Measurements from ENCODE around the gene GJC2.

Gene GJC2

DNA sequence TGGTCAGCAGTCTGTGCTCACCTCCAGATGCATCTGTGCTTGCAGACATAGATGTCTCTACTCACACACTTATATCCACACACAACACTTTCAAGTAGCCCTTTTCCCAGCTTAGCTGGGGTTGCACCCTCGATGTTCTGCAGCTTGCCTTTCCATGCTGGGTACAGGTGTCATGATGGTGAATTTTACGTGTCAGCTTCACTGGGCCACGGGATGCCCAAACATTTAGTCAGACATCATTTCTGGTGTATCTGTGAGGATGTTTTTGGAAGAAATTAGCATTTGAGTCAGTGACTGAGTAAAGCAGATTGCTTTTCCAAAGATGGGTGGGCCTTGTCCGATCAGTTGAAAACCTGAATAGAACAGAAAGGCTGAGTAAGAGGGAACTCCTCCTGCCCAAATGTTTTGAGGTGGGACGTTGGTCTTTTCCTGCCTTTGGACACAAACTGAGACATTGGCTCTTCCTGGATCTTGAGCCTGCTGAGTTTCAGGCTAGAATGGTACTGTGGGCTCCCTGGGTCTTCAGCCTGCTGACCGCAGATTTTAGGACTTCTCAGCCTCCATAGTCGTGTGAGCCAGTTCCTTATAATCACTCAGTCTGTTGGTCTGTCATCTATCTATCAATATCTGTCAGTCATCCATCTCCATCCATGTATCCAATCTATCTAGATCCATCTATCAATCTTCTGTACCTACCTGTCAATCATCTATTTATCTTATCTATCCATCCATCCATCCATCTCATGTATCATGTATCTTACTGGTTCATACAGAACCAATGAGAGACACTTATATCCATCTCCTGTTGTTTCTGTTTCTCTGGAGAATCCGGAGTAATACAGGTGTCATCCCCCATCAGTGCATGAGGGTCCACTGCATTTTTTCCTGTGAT lies 45.4 kb downstream of the GJC2 start:
- no peak for DNase-seq

- no peak for DNase-seq
Measured at GRCh38 chr1:228197555-228198147, 47.9 kb downstream of the GJC2 start.

- no peak for DNase-seq
Measured at GRCh38 chr1:228198977-228199590, 49.4 kb downstream of the GJC2 start.

DNA sequence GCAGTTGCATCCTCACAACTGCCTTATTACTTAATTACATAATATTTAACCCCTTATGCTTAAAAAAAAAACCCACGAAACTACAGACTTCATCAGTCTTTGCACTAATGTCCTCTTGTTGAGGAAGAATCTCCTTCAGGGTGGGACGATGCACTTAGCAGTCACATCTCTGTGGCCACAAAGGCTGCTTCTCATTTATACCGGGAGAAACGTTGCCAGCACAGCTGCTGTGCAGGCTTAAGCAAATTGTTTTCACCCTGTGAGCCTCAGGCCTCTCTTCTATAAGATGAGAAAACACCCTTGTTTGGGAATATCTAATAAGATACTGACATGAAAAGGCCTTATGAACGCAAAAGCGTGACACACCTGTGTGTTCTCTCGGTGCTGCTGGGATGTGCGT lies 55.2 kb downstream of the GJC2 start:
- no peak for DNase-seq

DNA sequence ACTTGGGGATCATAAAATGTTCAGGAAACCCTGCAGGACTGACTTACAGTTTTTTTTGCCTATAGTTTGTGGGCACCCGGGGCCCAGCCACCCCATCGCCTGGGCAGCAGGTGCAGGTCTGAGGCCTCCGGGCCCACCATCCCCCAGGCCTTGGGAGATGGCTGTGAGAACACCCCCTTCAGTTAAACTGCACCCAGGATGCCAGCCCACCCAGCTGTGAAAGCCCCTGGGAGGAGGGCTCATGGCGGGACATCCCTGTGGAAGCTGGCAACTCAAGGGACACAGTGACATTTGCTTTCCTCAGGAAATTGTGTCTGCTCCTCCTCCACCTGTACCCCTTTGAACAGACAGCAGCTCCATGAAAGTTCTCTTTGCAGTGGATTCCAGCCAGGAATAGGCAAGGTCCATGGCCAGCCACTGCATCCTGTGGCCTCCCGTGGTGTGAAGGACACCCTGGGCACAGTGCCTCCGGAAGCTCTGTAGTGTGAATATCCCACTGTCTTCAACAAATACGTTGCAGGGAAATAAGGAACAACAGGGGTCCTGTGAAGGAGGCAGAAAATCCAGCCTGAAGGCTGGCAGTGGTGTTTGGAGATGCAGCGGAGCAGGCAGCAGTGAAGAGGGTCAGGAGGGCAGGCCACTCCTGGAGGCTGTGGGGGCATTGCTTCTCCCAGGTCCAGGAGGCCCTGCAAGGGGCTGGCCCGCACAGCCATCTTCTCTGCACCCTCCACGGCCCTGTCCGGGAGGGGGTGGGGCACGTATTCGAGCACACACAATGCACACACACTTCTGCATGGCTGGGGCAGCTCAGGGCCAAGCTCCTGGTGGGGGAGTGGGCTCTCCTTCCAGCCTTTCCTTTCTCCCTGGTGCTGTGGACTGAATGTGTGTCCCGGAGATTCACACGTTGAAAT lies 56.1 kb downstream of the GJC2 start:
- no peak for DNase-seq

DNA sequence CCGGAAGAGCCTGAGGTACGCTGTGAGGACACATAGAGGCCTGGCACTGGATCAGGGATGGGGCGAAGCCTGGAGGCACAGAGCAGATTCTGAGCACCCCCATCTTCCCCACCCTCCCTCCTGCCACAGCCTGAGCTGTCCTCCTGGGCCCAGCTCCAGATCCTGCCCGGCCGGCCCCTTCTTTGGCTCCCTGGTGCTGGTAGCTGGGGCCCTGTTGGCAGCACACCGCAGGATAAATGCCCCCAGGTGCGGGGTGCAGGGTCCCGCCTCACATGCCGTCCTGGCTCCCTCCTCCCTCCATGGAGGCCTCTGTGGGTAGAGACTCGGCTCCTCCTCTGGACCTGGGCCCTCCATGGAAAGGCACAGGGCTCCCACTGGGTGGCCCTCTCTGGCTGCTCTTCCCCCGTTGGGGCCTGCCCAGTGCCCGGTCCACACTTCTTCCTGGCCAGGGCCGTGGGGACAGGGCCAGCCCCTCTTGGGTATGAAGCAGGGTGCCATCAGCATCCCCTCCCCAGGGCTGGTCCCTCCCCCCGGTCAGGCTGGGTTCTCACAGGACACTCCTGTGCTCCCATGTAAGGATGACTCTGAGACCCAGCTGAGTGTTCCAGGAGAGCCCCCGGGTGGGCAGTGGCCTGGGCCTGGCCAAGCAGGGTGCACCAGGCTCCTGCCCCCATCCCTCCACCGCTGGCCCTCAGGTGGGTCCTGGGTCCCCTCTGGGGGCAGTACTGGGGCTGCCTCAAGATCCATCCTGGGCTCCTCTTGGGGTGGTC lies 57.0 kb downstream of the GJC2 start:
- DNase-seq = no peak

- DNase-seq = no peak
Measured at GRCh38 chr1:228207381-228207810, 57.7 kb downstream of the GJC2 start.

DNA sequence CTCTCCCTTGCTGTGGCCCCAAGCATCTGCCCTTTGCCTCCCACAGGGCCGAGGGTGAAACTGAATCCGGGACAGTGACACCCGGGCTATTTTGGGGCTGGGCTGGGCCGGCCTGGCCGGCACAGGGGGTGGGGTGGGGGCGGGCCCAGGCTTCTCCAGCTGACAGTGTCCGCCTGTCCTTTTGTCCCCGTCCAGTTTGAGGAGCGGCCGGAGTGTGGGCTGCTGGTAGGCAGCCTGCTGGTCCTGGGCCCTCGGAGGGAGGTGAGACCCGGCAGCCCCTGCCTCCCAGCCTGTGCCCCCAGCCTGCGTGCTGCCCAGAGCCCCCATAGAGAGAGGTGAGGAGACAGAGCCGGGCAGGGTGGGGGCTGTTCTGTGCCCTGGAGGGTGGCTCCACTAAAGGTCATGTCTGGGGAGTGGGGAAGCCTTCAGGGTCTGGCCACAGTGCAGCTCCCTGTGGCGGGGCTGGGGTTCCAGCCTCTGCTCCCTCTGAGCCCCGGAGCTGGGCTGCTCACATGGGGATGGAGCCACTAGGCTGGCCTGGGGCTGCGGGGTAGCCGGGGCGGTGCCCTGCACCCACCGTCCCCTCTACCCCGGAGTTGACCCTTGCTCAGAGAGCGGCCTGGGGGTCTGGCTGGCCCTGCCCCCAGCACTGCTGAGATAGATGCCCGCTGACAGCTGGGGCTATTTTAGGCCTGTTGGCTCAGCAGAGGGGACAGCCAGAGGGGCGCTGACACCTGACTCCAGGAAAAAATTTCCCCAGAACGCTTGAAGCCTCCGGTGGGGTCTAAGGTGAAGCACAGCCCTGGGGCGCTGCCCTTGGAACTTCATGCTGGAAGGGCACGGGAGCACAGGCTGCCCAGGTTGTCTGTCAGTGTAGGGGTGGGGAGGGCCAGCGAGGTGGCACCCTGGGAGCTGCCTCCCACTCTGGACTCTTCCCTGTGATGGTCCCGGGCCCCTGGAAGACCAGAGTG lies 58.4 kb downstream of the GJC2 start, which contains the start of gene OBSCN:
OBSCN (plus strand) TSS at position 194 of the 971 bp plus-strand sequence. CDS start 3,740 bp downstream, outside the sequence.
- no peak for DNase-seq

DNA sequence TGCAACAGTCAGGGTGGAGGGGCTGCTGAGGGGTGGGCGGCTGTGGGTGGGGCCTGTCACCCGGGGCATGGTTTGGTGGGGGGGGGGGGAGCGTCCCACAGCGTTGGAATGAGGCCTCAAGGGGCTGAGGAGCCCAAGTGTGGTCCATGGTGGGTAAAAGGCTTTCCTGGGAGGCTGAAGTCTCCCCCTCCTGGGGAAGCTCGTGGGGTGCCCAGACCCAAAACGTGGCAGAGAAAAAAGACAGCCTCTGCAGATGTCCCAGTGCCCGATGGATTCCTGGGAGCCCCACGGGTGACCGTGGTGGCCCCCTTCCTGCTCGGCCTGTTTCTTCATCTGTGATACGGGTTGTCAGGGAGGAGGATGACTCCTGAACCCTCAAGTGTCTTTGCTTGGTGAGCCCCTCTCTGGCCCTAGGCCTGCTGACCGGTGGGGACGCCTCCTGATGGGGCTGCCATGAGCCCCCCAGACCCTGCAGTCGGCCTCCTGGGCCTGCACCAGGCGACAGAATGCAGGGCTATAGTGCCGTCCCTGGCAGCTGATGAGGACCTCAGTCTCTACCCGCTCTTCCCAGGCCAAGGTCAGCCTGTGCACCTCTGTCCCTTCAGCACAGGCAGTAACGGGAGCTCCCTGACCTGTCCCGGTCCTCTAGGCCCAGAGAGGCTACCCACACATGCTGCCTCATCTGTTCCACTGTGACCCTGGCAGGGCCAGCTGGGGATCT lies 59.3 kb downstream of the GJC2 start:
- DNase-seq = no peak

All from T-helper 9 cell (primary cell).